Liver (tissue), 9 donors: ENCODE data around the gene LSM3. TPM values are rescaled to one million over a fixed set of nuclear protein-coding genes. Genes with fewer than 3 reads are reported as not detected.

Source experiments
- DNase-seq: peaks from one replicate; pipeline ENCODE4 v3.0.0-alpha.2; 2017; ENCODE audit warnings: low spot score
- H3K27ac ChIP-seq, 2 donors: one replicate each; pipeline ENCODE4 v1.7.0; 2013; ENCODE audit warnings: inconsistent platforms in 2 of 2, low read length in 2 of 2, control low read depth in 1 of 2, low read depth in 1 of 2, mild to moderate bottlenecking in 1 of 2
- H3K27me3 ChIP-seq, 4 donors: one replicate each; pipeline versions ENCODE4 v1.6.1 to v1.7.0; 2013; ENCODE audit warnings: low read length in 3 of 4, inconsistent platforms in 1 of 4, mild to moderate bottlenecking in 1 of 4, moderate library complexity in 1 of 4; ENCODE audit not compliant: control insufficient read depth in 4 of 4, insufficient read depth in 4 of 4
- H3K36me3 ChIP-seq, 4 donors: one replicate each; pipeline versions ENCODE4 v1.6.1 to v1.7.0; 2013; ENCODE audit warnings: low read length in 3 of 4, mild to moderate bottlenecking in 3 of 4, low read depth in 1 of 4, moderate library complexity in 1 of 4; ENCODE audit not compliant: control insufficient read depth in 4 of 4, insufficient read depth in 3 of 4
- H3K4me1 ChIP-seq, 4 donors: one replicate each; pipeline versions ENCODE4 v1.6.1 to v1.7.0; 2013; ENCODE audit warnings: low read length in 3 of 4, mild to moderate bottlenecking in 3 of 4, moderate library complexity in 1 of 4; ENCODE audit not compliant: control insufficient read depth in 4 of 4, insufficient read depth in 4 of 4
- H3K4me3 ChIP-seq, 3 donors: one replicate each; pipeline versions ENCODE4 v1.6.1 to v1.7.0; 2013; ENCODE audit warnings: low read length in 3 of 3, control low read depth in 1 of 3, low read depth in 1 of 3, mild to moderate bottlenecking in 1 of 3
- H3K9ac ChIP-seq, 2 donors: one replicate each; pipeline ENCODE4 v1.7.0; 2013; ENCODE audit warnings: low read length in 2 of 2, mild to moderate bottlenecking in 2 of 2, moderate library complexity in 2 of 2, control low read depth in 1 of 2, low read depth in 1 of 2
- H3K9me3 ChIP-seq, 4 donors: one replicate each; pipeline versions ENCODE4 v1.6.1 to v1.7.0; 2013; ENCODE audit warnings: low read length in 3 of 4; ENCODE audit not compliant: control insufficient read depth in 4 of 4
- EGR1 ChIP-seq, 2 donors: IDR thresholded peaks; 2 replicates each; pipeline ENCODE4 v1.6.1; 2016 to 2018; ENCODE audit warnings: antibody characterized with exemption in 2 of 2, low read depth in 2 of 2
- FOXA1 ChIP-seq: IDR thresholded peaks from 2 replicates; pipeline ENCODE4 v1.6.1; 2016; ENCODE audit warnings: antibody characterized with exemption
- FOXA2 ChIP-seq: IDR thresholded peaks from 2 replicates; pipeline ENCODE4 v1.6.1; 2016; ENCODE audit warnings: antibody characterized with exemption
- HNF4G ChIP-seq: IDR thresholded peaks from 2 replicates; pipeline ENCODE4 v1.6.1; 2016; ENCODE audit warnings: antibody characterized with exemption
- JUND ChIP-seq, 2 donors: IDR thresholded peaks; 2 replicates each; pipeline ENCODE4 v1.6.1; 2016; ENCODE audit warnings: antibody characterized with exemption in 2 of 2
- RAD21 ChIP-seq, 2 donors: IDR thresholded peaks; 2 replicates each; pipeline ENCODE4 v1.6.1; 2016; ENCODE audit warnings: antibody characterized with exemption in 2 of 2, mild to moderate bottlenecking in 2 of 2
- SP1 ChIP-seq: IDR thresholded peaks from 2 replicates; pipeline ENCODE4 v1.6.1; 2018; ENCODE audit warnings: antibody characterized with exemption, mild to moderate bottlenecking
- TAF1 ChIP-seq: conservative IDR thresholded peaks from 2 replicates; pipeline ENCODE4 v1.6.1; 2016; ENCODE audit warnings: antibody characterized with exemption, mild to moderate bottlenecking
- YY1 ChIP-seq: IDR thresholded peaks from 2 replicates; pipeline ENCODE4 v1.6.1; 2016; ENCODE audit warnings: antibody characterized with exemption, mild to moderate bottlenecking
- WGBS: extraction: QIAGEN DNeasy Blood & Tissue Kit; methylation state at CpG from one replicate; pipeline ENCODE4 v1.1.7; 2013; 5-methylcytosine and 5-hydroxymethylcytosine counted together
- polyA plus RNA-seq, 2 donors: library from polyadenylated mRNA; stranded (reverse) in 1 of 2; unstranded in 1 of 2; fragments of 200-250 nt in 1 of 2; fragments of >200 nt in 1 of 2; fragmentation: Nextera tagmentation in 1 of 2; extraction: Ambion mirVana in 1 of 2; gene quantifications; one replicate each; pipeline versions ENCODE4 v1.2.1 to v1.2.3, GENCODE V29; 2013 to 2015
- total RNA-seq, 2 donors: library from RNA; depleted of rRNA; stranded (reverse); fragments of >200 nt; gene quantifications; one replicate each; pipeline ENCODE4 v1.2.3, GENCODE V29; 2014
- TF ChIP-seq, protein P1 (sequence below): IDR thresholded peaks from 2 replicates; pipeline ENCODE4 v1.6.1; 2016; ENCODE audit warnings: antibody characterized with exemption
- TF ChIP-seq, protein P2 (sequence below): IDR thresholded peaks from 2 replicates; pipeline ENCODE4 v1.6.1; 2016; ENCODE audit warnings: antibody characterized with exemption, mild to moderate bottlenecking
- TF ChIP-seq, protein P3 (sequence below): IDR thresholded peaks from 2 replicates; pipeline ENCODE4 v1.6.1; 2016; ENCODE audit warnings: antibody characterized with exemption
- TF ChIP-seq, protein P4 (sequence below): fragments of 150-350 bp; IDR thresholded peaks from 2 replicates; pipeline ENCODE4 v1.5.1; 2017; ENCODE audit warnings: improper control_type of control experiment, low read depth, low read length; ENCODE audit not compliant: missing input control
- TF ChIP-seq, protein P5 (sequence below): IDR thresholded peaks from 2 replicates; pipeline ENCODE4 v1.6.1; 2016; ENCODE audit warnings: antibody characterized with exemption
- donor health status: healthy.
- donor health status: healthy.
- donor health status: healthy.
- donor health status: healthy.
- donor health status: healthy.

The LSM3 gene
- total and polyA plus RNA-seq, 4 donors, result 3.7 to 17.0 (median 5.0) TPM

DNA sequence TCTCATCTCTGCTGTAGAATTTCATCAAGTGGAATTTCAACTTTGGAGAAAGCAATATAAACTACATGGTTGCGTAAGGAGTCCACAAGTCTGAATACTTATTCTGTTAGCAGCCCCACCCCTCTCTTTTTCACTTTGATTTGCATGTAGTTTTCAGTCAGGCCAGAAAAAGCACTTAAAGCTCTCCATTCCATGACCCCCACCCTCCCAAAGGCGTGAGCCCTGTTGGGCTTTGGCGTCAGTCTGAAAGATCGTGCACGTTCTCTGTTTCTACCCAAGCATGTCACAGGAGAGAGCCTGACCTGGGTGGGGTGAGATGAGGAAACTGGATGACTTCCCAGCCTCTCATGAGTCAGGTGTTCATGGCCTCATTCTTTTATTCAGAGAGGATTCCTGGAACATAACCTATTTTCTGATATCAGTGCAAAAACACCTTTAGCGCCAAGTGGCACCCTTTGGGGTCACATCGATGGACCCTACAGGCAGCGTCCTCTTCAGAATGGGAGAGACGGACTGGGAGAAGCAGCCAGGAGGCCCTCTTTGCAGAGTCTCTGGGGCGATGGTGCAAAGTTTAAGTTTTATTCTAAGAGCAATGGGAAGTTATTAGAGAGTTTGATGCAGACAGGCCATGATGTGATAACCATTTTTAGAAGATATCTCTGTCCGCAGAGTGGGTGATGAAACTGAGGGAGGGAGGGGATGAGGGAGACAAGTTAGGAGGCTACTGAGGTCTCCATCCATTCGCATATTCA, 55.8 kb downstream of the LSM3 start:
- H3K9me3 ChIP-seq, result peaks cover 0 to 5% (median 3%) of the 10 kb centered on the region in 4 donors
- no peak for TF ChIP-seq SP1
- TF ChIP-seq HNF4G, result no peak
- TF ChIP-seq, protein P1, sequence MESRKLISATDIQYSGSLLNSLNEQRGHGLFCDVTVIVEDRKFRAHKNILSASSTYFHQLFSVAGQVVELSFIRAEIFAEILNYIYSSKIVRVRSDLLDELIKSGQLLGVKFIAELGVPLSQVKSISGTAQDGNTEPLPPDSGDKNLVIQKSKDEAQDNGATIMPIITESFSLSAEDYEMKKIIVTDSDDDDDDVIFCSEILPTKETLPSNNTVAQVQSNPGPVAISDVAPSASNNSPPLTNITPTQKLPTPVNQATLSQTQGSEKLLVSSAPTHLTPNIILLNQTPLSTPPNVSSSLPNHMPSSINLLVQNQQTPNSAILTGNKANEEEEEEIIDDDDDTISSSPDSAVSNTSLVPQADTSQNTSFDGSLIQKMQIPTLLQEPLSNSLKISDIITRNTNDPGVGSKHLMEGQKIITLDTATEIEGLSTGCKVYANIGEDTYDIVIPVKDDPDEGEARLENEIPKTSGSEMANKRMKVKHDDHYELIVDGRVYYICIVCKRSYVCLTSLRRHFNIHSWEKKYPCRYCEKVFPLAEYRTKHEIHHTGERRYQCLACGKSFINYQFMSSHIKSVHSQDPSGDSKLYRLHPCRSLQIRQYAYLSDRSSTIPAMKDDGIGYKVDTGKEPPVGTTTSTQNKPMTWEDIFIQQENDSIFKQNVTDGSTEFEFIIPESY, result no peak
- no peak for TF ChIP-seq FOXA2
- TF ChIP-seq, protein P2, sequence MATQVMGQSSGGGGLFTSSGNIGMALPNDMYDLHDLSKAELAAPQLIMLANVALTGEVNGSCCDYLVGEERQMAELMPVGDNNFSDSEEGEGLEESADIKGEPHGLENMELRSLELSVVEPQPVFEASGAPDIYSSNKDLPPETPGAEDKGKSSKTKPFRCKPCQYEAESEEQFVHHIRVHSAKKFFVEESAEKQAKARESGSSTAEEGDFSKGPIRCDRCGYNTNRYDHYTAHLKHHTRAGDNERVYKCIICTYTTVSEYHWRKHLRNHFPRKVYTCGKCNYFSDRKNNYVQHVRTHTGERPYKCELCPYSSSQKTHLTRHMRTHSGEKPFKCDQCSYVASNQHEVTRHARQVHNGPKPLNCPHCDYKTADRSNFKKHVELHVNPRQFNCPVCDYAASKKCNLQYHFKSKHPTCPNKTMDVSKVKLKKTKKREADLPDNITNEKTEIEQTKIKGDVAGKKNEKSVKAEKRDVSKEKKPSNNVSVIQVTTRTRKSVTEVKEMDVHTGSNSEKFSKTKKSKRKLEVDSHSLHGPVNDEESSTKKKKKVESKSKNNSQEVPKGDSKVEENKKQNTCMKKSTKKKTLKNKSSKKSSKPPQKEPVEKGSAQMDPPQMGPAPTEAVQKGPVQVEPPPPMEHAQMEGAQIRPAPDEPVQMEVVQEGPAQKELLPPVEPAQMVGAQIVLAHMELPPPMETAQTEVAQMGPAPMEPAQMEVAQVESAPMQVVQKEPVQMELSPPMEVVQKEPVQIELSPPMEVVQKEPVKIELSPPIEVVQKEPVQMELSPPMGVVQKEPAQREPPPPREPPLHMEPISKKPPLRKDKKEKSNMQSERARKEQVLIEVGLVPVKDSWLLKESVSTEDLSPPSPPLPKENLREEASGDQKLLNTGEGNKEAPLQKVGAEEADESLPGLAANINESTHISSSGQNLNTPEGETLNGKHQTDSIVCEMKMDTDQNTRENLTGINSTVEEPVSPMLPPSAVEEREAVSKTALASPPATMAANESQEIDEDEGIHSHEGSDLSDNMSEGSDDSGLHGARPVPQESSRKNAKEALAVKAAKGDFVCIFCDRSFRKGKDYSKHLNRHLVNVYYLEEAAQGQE, result no peak
- no peak for TF ChIP-seq JUND (IDR thresholded peaks at IDR 0.05)
- no peak for TF ChIP-seq RAD21 (IDR thresholded peaks at IDR 0.05)
- TF ChIP-seq, protein P3, sequence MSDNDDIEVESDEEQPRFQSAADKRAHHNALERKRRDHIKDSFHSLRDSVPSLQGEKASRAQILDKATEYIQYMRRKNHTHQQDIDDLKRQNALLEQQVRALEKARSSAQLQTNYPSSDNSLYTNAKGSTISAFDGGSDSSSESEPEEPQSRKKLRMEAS, result no peak
- no peak for TF ChIP-seq TAF1
- no peak for TF ChIP-seq YY1
- no peak for TF ChIP-seq EGR1 (IDR thresholded peaks at IDR 0.05; ENCODE audit: low read depth in 2 of 2)
- TF ChIP-seq, protein P4, sequence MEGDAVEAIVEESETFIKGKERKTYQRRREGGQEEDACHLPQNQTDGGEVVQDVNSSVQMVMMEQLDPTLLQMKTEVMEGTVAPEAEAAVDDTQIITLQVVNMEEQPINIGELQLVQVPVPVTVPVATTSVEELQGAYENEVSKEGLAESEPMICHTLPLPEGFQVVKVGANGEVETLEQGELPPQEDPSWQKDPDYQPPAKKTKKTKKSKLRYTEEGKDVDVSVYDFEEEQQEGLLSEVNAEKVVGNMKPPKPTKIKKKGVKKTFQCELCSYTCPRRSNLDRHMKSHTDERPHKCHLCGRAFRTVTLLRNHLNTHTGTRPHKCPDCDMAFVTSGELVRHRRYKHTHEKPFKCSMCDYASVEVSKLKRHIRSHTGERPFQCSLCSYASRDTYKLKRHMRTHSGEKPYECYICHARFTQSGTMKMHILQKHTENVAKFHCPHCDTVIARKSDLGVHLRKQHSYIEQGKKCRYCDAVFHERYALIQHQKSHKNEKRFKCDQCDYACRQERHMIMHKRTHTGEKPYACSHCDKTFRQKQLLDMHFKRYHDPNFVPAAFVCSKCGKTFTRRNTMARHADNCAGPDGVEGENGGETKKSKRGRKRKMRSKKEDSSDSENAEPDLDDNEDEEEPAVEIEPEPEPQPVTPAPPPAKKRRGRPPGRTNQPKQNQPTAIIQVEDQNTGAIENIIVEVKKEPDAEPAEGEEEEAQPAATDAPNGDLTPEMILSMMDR, result no peak
- TF ChIP-seq, protein P5, sequence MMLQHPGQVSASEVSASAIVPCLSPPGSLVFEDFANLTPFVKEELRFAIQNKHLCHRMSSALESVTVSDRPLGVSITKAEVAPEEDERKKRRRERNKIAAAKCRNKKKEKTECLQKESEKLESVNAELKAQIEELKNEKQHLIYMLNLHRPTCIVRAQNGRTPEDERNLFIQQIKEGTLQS, result no peak
- TF ChIP-seq FOXA1, result no peak
- H3K9ac ChIP-seq, result no peak overlapping the region
- 85% methylated on average over 12 of the region's 12 CpGs for WGBS
- H3K36me3 ChIP-seq, result no peaks in the 10 kb centered on the region
- no peak overlapping the region for H3K27ac ChIP-seq
- H3K4me1 ChIP-seq, result no peaks in the 10 kb centered on the region
- no peaks in the 10 kb centered on the region for H3K27me3 ChIP-seq
- no peak overlapping the region for H3K4me3 ChIP-seq
- no peak for DNase-seq
